A549 treated with AZD2906 at 1 μM for 4 hours (cell line): ENCODE data around the gene POU4F2. TPM values are rescaled to one million over a fixed set of nuclear protein-coding genes. Genes with fewer than 3 reads are reported as not detected.

Experiments used
- total RNA-seq: library from RNA; stranded (reverse); fragments of 200-300 nt; extraction: Qiagen RNA extraction; gene quantifications from 5 replicates; pipeline ENCODE4 v1.2.3, GENCODE V29; 2022

The POU4F2 gene
- total RNA-seq = not detected in 5 replicates

DNA sequence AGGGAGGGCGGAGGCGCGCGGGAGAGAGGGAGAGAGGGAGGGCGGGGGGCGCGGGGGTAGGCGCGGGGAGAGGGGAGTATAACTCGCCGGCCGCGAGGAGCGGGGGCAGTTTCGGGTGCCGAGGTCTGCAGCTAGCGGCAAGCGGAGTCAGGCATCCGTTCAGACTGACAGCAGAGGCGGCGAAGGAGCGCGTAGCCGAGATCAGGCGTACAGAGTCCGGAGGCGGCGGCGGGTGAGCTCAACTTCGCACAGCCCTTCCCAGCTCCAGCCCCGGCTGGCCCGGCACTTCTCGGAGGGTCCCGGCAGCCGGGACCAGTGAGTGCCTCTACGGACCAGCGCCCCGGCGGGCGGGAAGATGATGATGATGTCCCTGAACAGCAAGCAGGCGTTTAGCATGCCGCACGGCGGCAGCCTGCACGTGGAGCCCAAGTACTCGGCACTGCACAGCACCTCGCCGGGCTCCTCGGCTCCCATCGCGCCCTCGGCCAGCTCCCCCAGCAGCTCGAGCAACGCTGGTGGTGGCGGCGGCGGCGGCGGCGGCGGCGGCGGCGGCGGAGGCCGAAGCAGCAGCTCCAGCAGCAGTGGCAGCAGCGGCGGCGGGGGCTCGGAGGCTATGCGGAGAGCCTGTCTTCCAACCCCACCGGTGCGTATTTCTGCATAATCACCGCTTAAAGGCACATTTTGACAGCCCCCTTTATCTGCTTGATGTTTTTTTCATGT, at the start of gene POU4F2:
Gene POU4F2, plus strand, starts transcription at position 108 of the 720 bp plus-strand sequence. Its CDS starts 248 bp downstream, at position 356.

Other genes starting within 250 kb of the POU4F2 start
- gene SLC10A7, start 117.0 kb upstream of the POU4F2 start, total RNA-seq = 2.0 to 2.6 TPM (median 2.4 TPM) in 5 replicates